GM15510 (cell line): ENCODE measurements around the gene PXMP4.

Source experiments
- POLR2A ChIP-seq: IDR thresholded peaks from 3 replicates; pipeline ENCODE4 v1.6.1; 2011; ENCODE audit warnings: borderline replicate concordance; ENCODE audit not compliant: insufficient read length; ENCODE audit errors: extremely low read depth

Gene PXMP4

DNA sequence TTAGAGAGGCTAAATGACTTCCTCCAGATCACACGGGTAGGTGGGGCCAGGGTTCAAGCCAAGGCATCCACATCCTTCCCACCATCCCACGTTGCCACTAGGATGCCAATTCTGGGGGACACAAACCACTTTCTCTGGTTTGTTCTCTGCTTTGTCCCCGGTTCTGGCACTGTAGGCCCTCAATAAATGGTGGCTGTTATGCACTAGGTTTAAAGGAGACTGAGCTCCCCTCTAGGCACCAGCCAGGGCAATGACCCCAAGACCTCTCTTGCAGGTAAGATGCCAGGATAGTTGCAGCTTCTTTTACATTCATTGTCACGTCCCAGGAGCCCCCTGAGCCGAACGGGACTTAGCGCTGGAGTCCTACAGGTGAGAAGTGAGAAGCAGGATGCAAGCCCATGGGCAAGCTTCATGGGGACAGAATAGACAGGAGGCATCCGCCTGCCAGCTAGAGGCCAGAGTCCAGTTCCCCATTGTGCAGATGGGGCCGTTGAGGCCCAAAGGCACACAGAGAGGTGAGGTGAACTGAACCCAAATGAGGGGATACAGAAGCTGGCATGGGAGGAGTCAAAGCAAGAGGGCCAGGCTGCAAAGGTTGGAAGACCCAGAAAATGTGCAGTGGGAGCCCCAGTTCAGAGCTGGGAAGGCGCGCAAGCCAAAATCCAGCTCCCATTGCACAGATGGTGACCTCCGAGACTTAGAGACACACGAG is 677 bp downstream of the PXMP4 start:
- no peak for TF ChIP-seq POLR2A

GRCh38 chr20:33716498-33716897 is 3.6 kb downstream of the PXMP4 start:
- no peak for TF ChIP-seq POLR2A

- no peak for TF ChIP-seq POLR2A
These were observed 6.2 kb downstream of the PXMP4 start for GRCh38 chr20:33713865-33714367.

DNA sequence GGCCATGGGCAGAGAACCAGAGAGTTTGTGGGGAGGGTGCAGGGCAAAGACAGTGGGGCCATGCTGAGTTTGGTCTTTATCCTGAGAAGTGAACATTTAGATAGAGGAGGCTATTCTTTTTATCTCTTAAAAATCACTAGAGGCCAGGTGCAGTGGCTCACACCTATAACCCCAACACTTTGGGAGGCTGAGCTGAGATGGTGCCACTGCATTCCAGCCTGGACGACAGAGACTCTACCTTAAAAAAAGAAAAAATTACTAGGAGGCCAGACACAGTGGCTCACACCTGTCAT is 8.7 kb downstream of the PXMP4 start:
- no peak for TF ChIP-seq POLR2A

DNA sequence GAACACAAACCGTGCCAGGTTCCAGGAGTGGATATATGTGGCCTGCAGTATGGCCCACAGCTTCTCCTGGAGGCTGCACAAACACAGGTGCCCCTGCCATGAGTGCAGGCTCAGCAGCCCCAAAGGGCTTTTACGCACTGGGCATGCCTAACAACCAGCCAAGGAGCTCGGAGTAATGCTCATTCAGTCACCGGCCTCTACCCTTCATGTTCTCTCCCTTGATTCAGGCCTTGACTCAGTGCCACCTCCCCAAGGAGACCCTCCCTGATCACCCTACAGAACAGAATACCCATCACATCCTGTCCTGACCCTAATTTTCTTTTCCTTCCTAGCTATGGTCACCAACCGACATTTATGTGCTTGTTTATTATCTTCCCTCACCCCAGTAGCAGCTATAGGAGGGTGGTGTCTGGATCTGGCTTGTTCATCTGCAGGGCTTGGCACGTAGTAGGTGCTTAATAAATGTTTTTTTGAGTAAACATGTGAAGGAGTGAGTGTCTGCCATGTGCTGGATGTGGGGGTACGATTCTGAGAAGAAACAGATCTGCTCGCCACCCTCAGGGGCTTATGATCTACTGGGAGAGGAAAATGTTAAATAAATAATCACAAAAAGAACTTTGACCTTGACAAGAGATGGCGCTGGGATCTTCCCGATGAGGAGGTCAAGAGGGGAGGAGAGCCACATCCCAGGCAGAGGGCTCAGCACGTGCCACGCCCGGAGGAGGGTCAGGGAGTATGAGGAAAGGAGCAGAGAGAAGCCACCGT is 9.2 kb downstream of the PXMP4 start:
- no peak for TF ChIP-seq POLR2A

GRCh38 chr20:33709905-33710541 is 10.1 kb downstream of the PXMP4 start:
- TF ChIP-seq POLR2A = no peak

DNA sequence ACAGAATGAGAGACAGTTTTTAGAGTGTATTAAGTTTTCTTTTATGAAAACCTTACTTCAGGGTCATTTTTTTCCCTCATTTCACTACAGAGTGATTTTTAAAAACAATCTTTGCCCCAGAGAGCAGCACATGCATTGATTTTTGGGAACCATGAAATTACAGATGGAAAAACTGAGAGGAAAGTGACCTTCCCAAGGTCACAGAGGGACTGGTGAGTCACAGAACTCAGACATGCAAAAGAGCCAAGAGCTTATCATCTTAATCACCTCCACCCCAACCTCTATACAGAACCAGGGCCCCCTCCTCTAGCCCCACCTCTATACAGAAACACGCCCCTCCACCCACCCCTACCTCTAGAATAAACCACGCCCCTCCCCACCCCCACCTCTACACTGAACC is 10.7 kb downstream of the PXMP4 start:
- TF ChIP-seq POLR2A = no peak

- TF ChIP-seq POLR2A = no peak
These were observed 12.4 kb downstream of the PXMP4 start for GRCh38 chr20:33707668-33708067.

DNA sequence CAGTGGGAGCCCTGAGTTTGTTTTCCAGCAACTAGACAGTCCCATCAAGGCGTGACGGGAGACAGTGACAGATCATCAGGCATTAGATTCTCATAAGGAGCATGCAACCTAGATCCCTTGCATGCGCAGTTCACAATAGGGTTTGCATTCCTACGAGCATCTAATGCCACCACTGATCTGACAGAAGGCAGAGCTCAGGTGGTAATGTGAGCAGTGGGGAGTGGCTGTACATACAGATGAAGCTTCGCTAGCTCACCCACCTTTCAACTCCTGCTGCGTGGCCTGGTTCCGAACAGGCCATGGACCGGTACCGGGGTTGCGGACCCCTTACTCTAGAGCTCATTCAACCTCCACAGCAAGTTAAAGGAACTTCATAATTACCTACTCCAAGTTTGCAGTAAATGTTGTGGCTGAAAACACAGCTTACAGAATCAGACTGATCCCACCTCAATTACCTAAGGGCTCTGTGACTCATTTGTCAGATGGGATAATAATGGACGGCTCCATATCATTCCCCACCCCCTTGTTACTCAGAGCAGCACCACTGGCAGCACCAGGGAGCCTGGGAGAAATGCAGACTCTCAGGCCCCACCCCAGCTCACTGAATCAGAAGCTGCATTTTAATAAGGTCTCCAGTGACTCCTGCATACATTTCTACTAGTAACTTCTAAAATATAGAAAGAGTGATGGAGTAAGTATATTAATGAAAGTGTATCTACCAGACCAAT is 15.7 kb downstream of the PXMP4 start:
- TF ChIP-seq POLR2A = no peak

DNA sequence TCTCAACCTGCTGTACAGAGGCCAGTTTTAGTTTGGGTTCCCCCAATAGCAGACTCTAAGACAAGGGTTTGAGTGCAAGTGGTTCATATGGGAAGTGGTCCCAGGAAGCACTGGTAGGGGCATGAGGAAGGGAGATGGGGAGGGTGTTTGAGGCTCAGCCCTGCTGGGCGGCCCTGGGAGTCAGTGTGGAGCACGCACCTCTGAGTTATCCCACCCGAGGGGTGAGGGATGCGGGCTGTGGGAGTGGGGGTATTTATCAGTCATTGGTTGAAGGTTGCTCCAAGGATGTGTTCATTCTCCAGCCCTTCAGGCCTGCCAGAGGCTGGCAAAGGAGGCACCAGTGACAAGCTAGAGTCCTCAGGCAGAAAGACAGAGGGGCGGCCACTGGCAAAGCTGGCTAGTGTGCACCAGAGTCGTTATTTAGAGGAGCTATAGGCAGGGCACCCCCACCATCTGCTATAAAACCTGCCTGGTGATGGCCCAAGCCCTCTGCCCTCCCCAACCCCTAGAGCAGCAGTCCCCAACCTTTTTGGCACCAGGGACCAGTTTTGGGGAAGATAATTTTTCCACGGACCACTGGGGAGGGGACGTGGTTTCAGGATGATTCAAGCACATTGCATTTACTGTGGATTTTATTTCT is 16.5 kb downstream of the PXMP4 start:
- no peak for TF ChIP-seq POLR2A

DNA sequence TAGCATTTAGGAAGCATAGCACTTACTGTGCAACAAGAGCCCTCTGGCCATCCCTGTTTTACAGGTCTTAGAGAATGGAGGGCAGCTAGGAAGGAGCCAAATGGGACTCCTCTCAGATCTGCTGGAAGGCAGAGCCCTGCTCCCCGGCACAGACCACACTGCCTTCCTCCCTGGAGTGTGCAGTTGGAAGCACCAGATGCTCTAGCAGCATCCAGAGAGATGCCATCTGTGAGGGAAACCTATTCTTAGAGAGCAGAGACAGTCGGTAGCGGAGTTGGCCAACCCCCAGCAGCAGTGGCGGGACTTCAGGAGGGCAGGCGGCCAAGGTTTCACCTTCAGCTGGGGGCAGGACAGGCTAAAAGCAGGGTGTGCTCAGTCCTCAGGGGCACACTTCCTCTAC is 17.2 kb downstream of the PXMP4 start:
- no peak for TF ChIP-seq POLR2A

- TF ChIP-seq POLR2A = no peak
These were observed 18.3 kb downstream of the PXMP4 start for GRCh38 chr20:33701629-33702450.

DNA sequence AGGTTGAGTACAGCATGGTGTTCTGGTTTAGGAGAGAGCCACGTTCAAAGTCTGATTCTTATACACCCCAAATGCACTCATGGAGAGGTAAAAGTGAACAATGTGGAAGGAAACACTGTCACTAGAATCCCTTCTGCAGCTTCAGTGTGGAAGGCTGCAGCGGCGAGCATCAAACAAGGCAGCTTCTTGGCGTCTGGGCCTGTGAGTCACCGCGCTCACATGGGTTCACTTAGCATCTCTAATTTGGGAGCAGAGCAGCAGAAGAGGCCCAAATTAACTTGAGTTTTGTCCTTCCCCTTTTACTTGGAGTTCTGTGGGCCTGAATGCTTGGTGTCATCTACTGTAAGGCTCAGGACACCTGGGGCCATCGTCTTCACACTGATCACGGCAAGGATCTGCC is 23.0 kb downstream of the PXMP4 start:
- TF ChIP-seq POLR2A = no peak

DNA sequence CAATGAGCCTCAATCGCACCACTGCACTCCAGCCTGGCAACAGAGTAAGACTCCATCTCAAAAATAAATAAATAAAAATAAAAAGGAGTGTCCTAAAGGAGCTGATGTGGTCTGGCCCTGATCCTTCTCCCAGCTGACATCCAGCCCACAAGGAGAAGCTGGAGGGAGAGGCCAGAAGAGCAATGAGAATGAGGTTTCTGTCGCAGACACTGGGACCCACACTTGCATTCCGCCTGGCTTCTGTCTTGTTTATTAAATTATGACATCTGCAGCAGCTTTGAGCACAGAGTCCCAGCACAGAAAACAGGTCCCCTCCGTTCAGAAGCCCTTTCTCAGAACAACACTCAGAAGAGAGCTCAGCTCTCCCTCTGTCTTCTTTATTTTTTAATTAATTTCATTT is 23.7 kb downstream of the PXMP4 start:
- TF ChIP-seq POLR2A = no peak
